Islet precursor cell (in vitro differentiated cells): ENCODE measurements around the gene TARS1.
"Not testable (repeated sequence)": the region's sequence is repeated elsewhere in the genome, so short reads cannot be mapped to it uniquely, and the experiment has no call there.

Experiments used
- DNase-seq: peaks from one replicate; pipeline ENCODE4 v3.0.0-alpha.2; 2018

Gene TARS1

DNA sequence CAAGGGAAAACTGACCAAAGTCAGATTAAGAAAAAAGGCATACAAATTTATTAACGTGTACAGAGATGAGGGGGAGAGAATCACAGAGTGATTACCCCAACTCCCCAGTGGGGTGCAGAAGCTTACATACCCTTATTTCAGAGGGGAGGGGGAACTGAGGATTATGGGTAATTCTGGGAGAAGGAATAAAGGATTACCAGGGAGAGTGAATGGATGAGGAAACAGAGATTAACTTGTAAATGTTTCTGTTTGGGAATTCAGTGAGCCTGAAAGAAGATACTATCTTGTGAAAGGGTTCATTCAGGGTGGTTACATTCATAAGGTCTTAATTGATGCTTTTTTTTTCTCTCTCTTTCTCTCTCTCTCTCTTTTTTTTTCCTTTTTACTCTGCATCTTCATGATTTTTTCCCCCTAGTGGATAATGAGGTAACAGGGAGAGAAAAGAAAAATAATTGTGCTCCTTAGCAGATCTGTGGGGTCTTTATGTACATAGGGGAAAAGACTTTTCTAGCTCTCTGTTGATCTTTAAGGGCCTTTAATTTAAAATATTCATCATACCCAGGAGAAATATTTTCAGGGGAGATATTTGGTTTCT lies 49.4 kb downstream of the TARS1 start:
- DNase-seq = no peak

DNA sequence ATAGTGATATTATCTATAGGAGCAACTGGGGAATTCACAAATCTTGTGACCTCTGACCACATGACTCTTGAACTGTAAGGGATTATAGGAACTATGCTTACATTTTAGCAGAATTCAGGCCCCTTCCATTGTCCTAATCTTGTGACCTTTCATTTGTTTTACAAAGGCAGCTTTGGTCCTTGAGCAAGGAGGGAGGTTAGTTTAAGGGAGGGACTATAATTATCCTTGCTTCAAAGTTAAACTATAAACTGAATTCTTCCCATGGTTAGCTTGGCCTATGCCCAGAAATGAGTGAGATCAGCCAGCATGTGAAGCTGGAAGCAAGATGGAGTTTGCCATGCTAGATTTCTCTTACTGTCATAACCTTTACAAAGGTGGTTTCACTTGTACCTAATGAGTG lies 51.2 kb downstream of the TARS1 start:
- no peak for DNase-seq

DNA sequence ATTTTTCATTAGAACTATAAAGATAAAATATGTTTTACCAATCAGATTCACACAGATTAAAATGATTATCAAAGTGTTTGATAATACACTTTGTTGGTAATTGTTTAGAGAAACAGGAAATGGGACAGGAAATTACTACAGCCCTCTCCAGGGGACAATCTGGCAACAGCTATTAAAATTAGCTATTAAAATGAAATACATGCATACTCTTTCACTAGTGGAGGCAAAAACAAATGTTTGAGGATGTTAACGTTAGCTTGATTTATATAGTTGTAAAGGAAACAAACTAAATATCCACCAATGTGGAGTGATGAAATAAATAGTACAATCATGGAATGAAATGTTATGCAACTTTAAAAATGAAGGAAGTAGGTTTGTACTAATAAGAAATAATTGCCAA lies 53.7 kb downstream of the TARS1 start:
- DNase-seq = no peak

- DNase-seq = no peak
Observed at GRCh38 chr5:33501260-33501659, 60.5 kb downstream of the TARS1 start.

GRCh38 chr5:33501899-33502298 lies 61.1 kb downstream of the TARS1 start:
- no peak for DNase-seq

- no peak for DNase-seq
Observed at GRCh38 chr5:33504570-33504969, 63.8 kb downstream of the TARS1 start.

DNA sequence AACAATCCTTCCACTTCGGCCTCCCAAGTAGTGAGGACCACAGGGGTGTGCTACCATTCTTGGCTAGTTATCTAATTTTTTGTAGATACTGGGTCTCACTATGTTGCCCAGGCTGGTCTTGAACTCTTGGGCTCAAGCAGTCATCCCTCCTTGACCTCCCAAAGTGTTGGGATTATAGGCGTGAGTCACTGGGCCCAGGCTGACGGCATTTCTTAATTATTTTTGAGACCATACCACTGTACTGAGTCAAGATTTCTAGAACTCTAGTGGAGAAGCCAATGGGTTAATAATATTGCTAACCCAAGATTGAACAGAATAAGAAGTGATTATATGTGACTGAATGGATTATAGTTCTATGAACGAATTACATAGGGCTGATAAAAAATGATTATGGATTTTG lies 66.7 kb downstream of the TARS1 start:
- no peak for DNase-seq

DNA sequence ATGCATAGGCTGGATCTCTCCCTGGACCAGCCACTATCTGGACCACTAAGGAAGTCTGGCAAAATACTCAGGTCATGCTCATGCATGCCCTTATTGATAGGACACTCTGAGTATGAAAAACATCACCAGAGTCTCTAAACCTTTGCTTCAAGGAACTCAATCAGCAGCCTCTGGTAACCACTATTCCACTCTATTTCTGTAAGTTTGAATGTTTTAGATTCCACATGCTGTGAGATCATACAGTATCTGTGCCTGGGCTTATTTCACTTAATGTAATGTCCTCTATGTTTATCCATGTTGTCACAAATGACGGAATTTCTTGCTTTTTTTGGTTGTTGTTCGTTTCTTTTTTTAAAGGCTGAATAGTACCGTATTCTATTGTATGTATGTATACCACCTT lies 68.3 kb downstream of the TARS1 start:
- DNase-seq = no peak

- no peak for DNase-seq
Observed at GRCh38 chr5:33513462-33514185, 72.9 kb downstream of the TARS1 start.

- not testable (repeated sequence) for DNase-seq
Observed at GRCh38 chr5:33515366-33515765, 74.6 kb downstream of the TARS1 start.

- no peak for DNase-seq
Observed at GRCh38 chr5:33516421-33516820, 75.7 kb downstream of the TARS1 start.
